GM12872 (cell line): ENCODE data around the gene TOP3B.

Source experiments
- TF ChIP-seq, protein P1 (sequence below): IDR thresholded peaks from 3 replicates; pipeline ENCODE4 v1.5.1; 2011; ENCODE audit warnings: low read depth, mild to moderate bottlenecking, low read length, moderate library complexity; ENCODE audit not compliant: insufficient read depth

Gene TOP3B

DNA sequence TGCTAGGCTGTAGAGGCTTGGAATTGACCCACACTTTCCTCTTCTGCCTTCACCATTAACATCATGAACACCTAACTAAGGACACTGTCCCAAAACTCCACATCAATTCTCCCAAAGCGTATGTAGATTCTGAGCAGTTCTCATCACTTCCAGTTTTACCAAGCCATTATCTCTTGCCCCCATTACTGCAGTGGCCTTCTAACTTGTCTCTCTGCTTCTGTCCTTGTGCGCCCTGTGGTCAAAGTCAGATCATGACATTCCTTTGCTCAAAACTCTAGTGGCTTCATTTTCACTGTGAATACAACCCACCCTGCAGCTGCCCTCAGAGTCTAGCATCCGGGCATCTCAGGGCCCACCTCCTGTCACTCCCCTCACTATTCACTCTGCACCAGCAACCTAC lies 13.1 kb upstream of the TOP3B start:
- TF ChIP-seq, protein P1, sequence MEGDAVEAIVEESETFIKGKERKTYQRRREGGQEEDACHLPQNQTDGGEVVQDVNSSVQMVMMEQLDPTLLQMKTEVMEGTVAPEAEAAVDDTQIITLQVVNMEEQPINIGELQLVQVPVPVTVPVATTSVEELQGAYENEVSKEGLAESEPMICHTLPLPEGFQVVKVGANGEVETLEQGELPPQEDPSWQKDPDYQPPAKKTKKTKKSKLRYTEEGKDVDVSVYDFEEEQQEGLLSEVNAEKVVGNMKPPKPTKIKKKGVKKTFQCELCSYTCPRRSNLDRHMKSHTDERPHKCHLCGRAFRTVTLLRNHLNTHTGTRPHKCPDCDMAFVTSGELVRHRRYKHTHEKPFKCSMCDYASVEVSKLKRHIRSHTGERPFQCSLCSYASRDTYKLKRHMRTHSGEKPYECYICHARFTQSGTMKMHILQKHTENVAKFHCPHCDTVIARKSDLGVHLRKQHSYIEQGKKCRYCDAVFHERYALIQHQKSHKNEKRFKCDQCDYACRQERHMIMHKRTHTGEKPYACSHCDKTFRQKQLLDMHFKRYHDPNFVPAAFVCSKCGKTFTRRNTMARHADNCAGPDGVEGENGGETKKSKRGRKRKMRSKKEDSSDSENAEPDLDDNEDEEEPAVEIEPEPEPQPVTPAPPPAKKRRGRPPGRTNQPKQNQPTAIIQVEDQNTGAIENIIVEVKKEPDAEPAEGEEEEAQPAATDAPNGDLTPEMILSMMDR = no peak

DNA sequence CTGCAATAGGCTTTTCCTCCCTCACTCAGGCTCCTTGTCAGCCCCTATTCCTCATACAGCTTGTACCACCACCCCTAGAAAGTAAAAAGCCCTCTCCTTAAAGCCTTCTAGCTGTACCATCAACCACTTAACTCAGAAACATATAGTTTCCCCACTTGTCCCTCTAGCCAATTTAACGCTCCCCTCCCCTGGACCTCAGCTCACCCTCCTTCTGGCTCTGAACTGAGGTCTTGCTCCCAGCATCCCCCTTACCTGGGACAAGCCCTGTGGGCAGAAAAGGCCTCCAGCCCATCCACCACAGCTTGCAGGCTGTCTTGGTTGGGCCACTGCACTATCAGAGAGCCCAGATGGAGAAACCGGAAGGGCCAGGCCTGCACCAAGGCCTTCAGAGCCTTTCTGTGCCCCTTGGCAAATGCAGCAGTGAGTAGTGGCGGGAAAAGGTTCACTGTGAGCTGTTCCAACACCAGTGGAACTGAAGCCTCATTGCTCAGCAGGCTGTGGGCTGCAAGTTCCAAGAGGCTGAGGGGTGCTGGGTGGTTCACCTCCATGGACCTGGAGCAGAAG lies 12.4 kb upstream of the TOP3B start:
- TF ChIP-seq, protein P1 = no peak

DNA sequence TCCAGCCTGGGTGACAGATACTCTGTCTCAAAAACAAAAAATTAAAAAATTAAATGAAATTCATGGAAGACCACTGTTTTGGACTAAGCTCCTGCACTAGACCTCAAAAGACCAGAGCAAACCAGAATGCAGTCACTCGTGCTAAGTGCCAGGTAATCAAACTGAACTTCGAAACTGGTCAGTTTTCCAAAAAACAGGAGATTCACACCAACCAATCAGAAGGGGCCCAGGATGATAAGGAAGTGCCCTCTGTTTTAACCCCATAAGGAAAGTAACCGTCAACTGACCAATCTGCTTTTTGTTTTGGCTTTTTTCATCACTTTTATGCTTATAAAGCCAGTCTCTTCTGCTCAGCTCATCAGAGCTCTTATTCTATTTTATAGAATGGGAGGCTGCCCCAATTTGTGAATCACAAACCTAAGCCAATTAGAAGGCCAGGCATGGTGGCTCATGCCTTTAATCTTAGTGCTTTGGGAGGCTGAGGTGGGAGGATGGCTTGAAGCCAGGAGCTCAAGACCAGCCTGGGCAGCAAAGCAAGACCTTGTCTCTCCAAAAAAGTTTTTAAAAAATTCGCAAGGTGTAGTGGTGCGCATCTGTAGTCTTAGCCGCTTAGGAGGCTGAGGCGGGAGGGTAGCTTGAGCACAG lies 10.1 kb upstream of the TOP3B start:
- TF ChIP-seq, protein P1 = no peak

DNA sequence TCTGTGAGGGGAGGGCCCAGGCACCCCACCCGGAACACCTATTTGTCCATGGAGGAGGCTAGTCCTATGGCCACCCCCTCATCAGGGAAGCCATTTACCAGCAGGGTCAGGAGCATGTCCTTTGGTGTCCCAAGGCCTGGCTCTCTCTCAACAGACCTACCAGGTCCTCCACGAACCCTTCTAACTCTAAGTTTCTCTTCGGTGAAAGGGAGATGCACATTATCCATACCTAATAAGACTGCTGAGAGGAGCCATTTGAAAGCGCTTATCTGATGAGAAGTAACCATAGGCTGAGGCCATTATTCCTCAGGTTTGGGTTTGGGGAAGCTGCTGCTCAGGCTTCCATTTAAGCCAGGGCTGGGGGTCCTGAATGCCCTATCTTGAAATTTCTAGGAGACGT lies 9.2 kb upstream of the TOP3B start:
- TF ChIP-seq, protein P1 = no peak

DNA sequence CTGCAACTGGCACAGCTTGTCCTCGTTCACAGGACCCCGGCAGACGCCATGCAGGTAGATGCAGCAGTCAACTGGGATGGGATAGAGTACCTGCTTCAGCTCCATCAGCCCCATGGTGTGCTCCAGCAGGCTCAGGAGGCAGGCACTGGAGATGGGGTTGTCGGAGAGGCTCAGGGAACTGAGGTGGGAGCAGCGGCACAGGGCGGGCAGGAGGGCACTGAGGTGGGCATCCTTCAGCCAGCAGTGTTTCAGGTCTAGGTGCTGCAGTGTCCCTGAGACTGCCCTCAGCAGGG lies 8.7 kb upstream of the TOP3B start:
- TF ChIP-seq, protein P1 = no peak

DNA sequence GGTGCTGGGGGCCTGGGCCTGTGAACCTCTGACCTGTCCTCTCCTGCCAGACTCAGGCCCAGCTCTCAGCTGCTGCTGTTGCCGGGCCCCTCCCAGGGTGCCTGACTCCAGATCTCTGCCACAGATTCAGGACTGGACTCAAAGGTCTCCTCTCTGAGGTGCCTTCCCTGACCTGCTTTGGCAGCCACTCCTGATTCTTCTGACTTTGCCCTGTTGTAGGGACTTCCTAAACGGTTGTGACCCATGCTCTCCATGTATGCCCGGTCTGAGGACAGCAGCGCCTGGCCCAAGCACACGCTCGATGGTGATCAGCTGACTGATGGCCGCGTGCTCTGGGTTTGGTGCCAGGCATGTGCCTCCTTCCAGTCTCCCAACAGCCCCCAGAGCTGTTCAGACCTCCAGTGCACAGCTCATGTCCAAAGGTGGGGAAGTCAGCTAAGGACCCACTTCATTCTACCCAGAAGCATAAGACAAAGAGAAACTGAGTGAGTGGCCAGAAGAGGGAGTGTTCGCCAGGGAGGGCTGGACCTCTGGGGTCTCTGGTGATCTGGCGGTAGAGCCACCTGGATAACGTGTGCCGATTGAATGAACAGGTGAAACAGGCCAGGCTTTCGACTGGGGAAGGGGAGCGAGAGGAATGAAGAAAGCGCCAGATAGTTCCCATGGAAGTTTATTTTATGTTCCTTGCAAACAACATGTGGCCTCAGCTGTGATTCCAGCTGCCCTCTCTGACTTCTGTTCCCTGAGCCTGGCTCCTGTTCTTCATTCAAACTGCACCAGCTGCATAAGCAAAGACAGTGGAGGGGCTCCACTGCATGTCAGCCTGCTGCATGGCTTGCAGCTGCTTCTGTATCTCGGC lies 8.1 kb upstream of the TOP3B start:
- TF ChIP-seq, protein P1 = no peak

DNA sequence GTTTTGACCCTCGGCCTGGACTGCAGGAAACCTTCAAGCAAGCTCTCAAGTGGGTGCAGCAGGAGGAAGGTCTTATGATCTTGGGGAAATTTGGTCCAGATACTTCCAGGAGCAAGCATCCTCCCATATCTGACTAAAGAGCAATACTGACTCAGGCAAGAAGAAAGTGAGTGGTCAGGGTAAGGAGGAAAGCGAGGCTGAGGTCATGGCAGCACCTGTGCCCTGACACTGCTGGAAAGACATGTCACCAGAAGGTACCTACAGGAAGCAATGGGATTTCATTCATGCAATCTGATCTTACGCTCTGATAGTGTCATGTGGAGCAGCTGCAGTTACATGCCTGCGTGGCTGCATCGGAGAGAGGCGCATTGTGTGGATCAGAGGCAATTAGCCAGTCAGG lies 6.5 kb upstream of the TOP3B start:
- TF ChIP-seq, protein P1 = no peak
